HEK293 (cell line): ENCODE data around the gene DHDH.

Source experiments
- BCL11A ChIP-seq: fragments of 450-650 bp; formaldehyde crosslinking; IDR thresholded peaks from 2 replicates; pipeline ENCODE4 v1.5.1; 2016; ENCODE audit warnings: low read depth, missing biosample characterization, missing genetic modification characterization
- INSM2 ChIP-seq: fragments of 450-650 bp; formaldehyde crosslinking; IDR thresholded peaks from 2 replicates; pipeline ENCODE4 v1.5.1; 2016; ENCODE audit warnings: missing biosample characterization, missing genetic modification characterization
- KLF8 ChIP-seq: fragments of 450-650 bp; formaldehyde crosslinking; IDR thresholded peaks from 2 replicates; pipeline ENCODE4 v1.5.1; 2016; ENCODE audit warnings: missing biosample characterization, missing genetic modification characterization
- PRDM2 ChIP-seq: fragments of 450-650 bp; formaldehyde crosslinking; IDR thresholded peaks from 2 replicates; pipeline ENCODE4 v1.5.1; 2016; ENCODE audit warnings: missing biosample characterization, missing genetic modification characterization, borderline replicate concordance
- SALL2 ChIP-seq: fragments of 450-650 bp; formaldehyde crosslinking; IDR thresholded peaks from 2 replicates; pipeline ENCODE4 v1.5.0; 2017; ENCODE audit warnings: missing biosample characterization, mild to moderate bottlenecking, missing genetic modification characterization, borderline replicate concordance
- SCRT1 ChIP-seq: fragments of 450-650 bp; formaldehyde crosslinking; IDR thresholded peaks from 2 replicates; pipeline ENCODE4 v1.5.1; 2016; ENCODE audit warnings: missing biosample characterization, missing genetic modification characterization, borderline replicate concordance
- ZBTB44 ChIP-seq: fragments of 450-650 bp; IDR thresholded peaks from 2 replicates; pipeline ENCODE4 v1.5.1; 2018; ENCODE audit warnings: missing biosample characterization, mild to moderate bottlenecking, missing genetic modification characterization
- ZBTB6 ChIP-seq: fragments of 450-650 bp; formaldehyde crosslinking; IDR thresholded peaks from 2 replicates; pipeline ENCODE4 v1.5.1; 2017; ENCODE audit warnings: missing biosample characterization, missing genetic modification characterization
- ZBTB8A ChIP-seq: fragments of 450-650 bp; formaldehyde crosslinking; IDR thresholded peaks from 2 replicates; pipeline ENCODE4 v1.5.1; 2016; ENCODE audit warnings: missing biosample characterization, missing genetic modification characterization
- ZNF274 ChIP-seq, 2 experiments: fragments of 200-500 bp in 1 of 2; fragments of 450-650 bp in 1 of 2; sonication (Bioruptor generic) in 1 of 2; formaldehyde crosslinking in 1 of 2; IDR thresholded peaks; 2 replicates each; pipeline versions ENCODE4 v1.5.1 to v1.6.1; 2014 to 2016; ENCODE audit warnings: borderline replicate concordance in 1 of 2, inconsistent platforms in 1 of 2, low read length in 1 of 2, missing biosample characterization in 1 of 2, missing genetic modification characterization in 1 of 2
- ZNF350 ChIP-seq: fragments of 450-650 bp; formaldehyde crosslinking; IDR thresholded peaks from 2 replicates; pipeline ENCODE4 v1.5.0; 2017; ENCODE audit warnings: missing biosample characterization, mild to moderate bottlenecking, missing genetic modification characterization
- ZNF391 ChIP-seq: fragments of 450-650 bp; formaldehyde crosslinking; IDR thresholded peaks from 2 replicates; pipeline ENCODE4 v1.5.1; 2016; ENCODE audit warnings: low read depth, missing biosample characterization, missing genetic modification characterization, borderline replicate concordance
- ZNF510 ChIP-seq: fragments of 450-650 bp; formaldehyde crosslinking; IDR thresholded peaks from 2 replicates; pipeline ENCODE4 v1.5.1; 2018; ENCODE audit warnings: mild to moderate bottlenecking, missing genetic modification characterization, missing biosample characterization; ENCODE audit not compliant: insufficient replicate concordance
- ZNF624 ChIP-seq: fragments of 450-650 bp; formaldehyde crosslinking; IDR thresholded peaks from 2 replicates; pipeline ENCODE4 v1.5.1; 2017; ENCODE audit warnings: missing biosample characterization, missing genetic modification characterization
- ZNF654 ChIP-seq: fragments of 450-650 bp; formaldehyde crosslinking; IDR thresholded peaks from 2 replicates; pipeline ENCODE4 v1.5.1; 2016; ENCODE audit warnings: low read depth, missing biosample characterization, missing genetic modification characterization
- ZNF664 ChIP-seq: fragments of 450-650 bp; formaldehyde crosslinking; IDR thresholded peaks from 2 replicates; pipeline ENCODE4 v1.5.1; 2016; ENCODE audit warnings: missing biosample characterization, missing genetic modification characterization
- ZNF707 ChIP-seq: fragments of 450-650 bp; formaldehyde crosslinking; IDR thresholded peaks from 2 replicates; pipeline ENCODE4 v1.5.1; 2016; ENCODE audit warnings: missing biosample characterization, missing genetic modification characterization
- ZSCAN18 ChIP-seq: fragments of 450-650 bp; formaldehyde crosslinking; IDR thresholded peaks from 2 replicates; pipeline ENCODE4 v1.5.1; 2016; ENCODE audit warnings: missing biosample characterization, missing genetic modification characterization
- ZXDB ChIP-seq: fragments of 450-650 bp; formaldehyde crosslinking; IDR thresholded peaks from 2 replicates; pipeline ENCODE4 v1.5.1; 2016; ENCODE audit warnings: missing biosample characterization, missing genetic modification characterization

Gene DHDH

GRCh38 chr19:48965806-48966540, 32.5 kb downstream of the DHDH start (continued):
- no peak for TF ChIP-seq PRDM2 (tag by site-specific recombination)
- no peak for TF ChIP-seq ZBTB44
- no peak for TF ChIP-seq ZNF391 (tag by site-specific recombination)
- 0 out of 2 replicates have a peak, but pooled peaks have one; percentile 8 for TF ChIP-seq ZBTB6 (tag by site-specific recombination)
- no peak for TF ChIP-seq ZXDB
- no peak for TF ChIP-seq SCRT1
- TF ChIP-seq ZBTB8A (tag by site-specific recombination), result peak; percentile 69
- TF ChIP-seq SALL2, result no peak
- TF ChIP-seq ZSCAN18 (tag by site-specific recombination), result no peak
- no peak for TF ChIP-seq ZNF664 (tag by site-specific recombination)
- TF ChIP-seq ZNF624 (tag by site-specific recombination), result no peak
- no peak for TF ChIP-seq ZNF510 (tag by site-specific recombination)
- TF ChIP-seq BCL11A, result no peak
- TF ChIP-seq KLF8 (tag by site-specific recombination), result no peak
- TF ChIP-seq INSM2 (tag by site-specific recombination), result no peak
- TF ChIP-seq ZNF707 (tag by site-specific recombination), result no peak; the same call in 1 of the 2 replicates
- TF ChIP-seq ZNF350 (tag by site-specific recombination), result no peak
- no peak for TF ChIP-seq ZNF654 (tag by site-specific recombination)
- no peak for TF ChIP-seq ZNF274 (IDR thresholded peaks at IDR 0.05; ENCODE audit: low read length)
- no peak for TF ChIP-seq ZNF274 (tag by site-specific recombination; IDR thresholded peaks at IDR 0.05; ENCODE audit: borderline replicate concordance)
- TF ChIP-seq, all 188 proteins: peak for 9
